K562 (cell line): ENCODE results near the gene KCTD18. TPM values are rescaled to one million over a fixed set of nuclear protein-coding genes. Genes with fewer than 3 reads are reported as not detected.

Experiments
- ARID2 ChIP-seq: fragments of 450-650 bp; IDR thresholded peaks from 2 replicates; pipeline ENCODE4 v1.6.1; 2017; ENCODE audit warnings: antibody characterized with exemption, mild to moderate bottlenecking
- CAMTA2 ChIP-seq: fragments of 250-450 bp; sonication (Bioruptor Pico); conservative IDR thresholded peaks from 2 replicates; pipeline ENCODE4 v1.5.1; 2022
- ESRRA ChIP-seq: fragments of 450-650 bp; IDR thresholded peaks from 2 replicates; pipeline ENCODE4 v1.6.1; 2014; ENCODE audit warnings: low read depth, mild to moderate bottlenecking, moderate library complexity, borderline replicate concordance
- FOS ChIP-seq: IDR thresholded peaks from 3 replicates; pipeline ENCODE4 v1.6.1; 2011; ENCODE audit not compliant: insufficient read length; ENCODE audit errors: extremely low read depth
- HDAC2 ChIP-seq: fragments of 450-650 bp; IDR thresholded peaks from 2 replicates; pipeline ENCODE4 v1.6.1; 2016; ENCODE audit warnings: mild to moderate bottlenecking
- HLTF ChIP-seq: fragments of 450-650 bp; IDR thresholded peaks from 2 replicates; pipeline ENCODE4 v1.6.1; 2016
- MCM7 ChIP-seq, 2 experiments: fragments of 450-650 bp; IDR thresholded peaks; 2 replicates each; pipeline ENCODE4 v1.6.1; 2016 to 2018
- MEF2A ChIP-seq: IDR thresholded peaks from 2 replicates; pipeline ENCODE4 v1.6.1; 2011; ENCODE audit warnings: low read depth, mild to moderate bottlenecking, low read length, moderate library complexity; ENCODE audit not compliant: control insufficient read depth
- MTA2 ChIP-seq: fragments of 450-650 bp; IDR thresholded peaks from 2 replicates; pipeline ENCODE4 v1.6.1; 2016; ENCODE audit warnings: low read depth
- TBP ChIP-seq: optimal IDR thresholded peaks from 2 replicates; pipeline ENCODE3; 2011; ENCODE audit warnings: low read depth, low read length, improper control_type of control experiment
- TRIM24 ChIP-seq, 2 experiments: fragments of 450-650 bp; IDR thresholded peaks; 2 replicates each; pipeline ENCODE4 v1.6.1; 2016
- U2AF2 ChIP-seq: fragments of 200-400 bp; formaldehyde crosslinking; optimal IDR thresholded peaks from 2 replicates; pipeline ENCODE3; 2017; ENCODE audit warnings: low read depth, mild to moderate bottlenecking, low read length
- YY1 ChIP-seq, 3 experiments: IDR thresholded peaks; 2 replicates each; pipeline ENCODE4 v1.6.1; 2011; ENCODE audit warnings: low read length in 2 of 3, mild to moderate bottlenecking in 2 of 3, moderate library complexity in 2 of 3, borderline replicate concordance in 1 of 3, control low read depth in 1 of 3, low read depth in 1 of 3; ENCODE audit not compliant: insufficient read depth in 3 of 3, insufficient replicate concordance in 2 of 3, control insufficient read depth in 1 of 3, insufficient read length in 1 of 3; ENCODE audit errors: extremely low read depth in 1 of 3
- ZKSCAN1 ChIP-seq: fragments of 150-350 bp; IDR thresholded peaks from 2 replicates; pipeline ENCODE4 v1.6.1; 2016; ENCODE audit warnings: low read depth, low read length
- ZSCAN29 ChIP-seq: fragments of 450-650 bp; IDR thresholded peaks from 2 replicates; pipeline ENCODE4 v1.6.1; 2017
- polyA plus RNA-seq, 8 experiments: library from polyadenylated mRNA; depleted of rRNA in 4 of 8; stranded (reverse) in 5 of 8; unstranded in 3 of 8; fragments of >200 nt; fragmentation: Nextera tagmentation in 2 of 8; fragmentation: Illumina TruSeq in 1 of 8; extraction: Ambion mirVana in 2 of 8; extraction: Trizol in 1 of 8; gene quantifications; 2 replicates each; pipeline versions ENCODE4 v1.2.1 to v1.2.3, GENCODE V29; 2011 to 2014; ENCODE audit warnings: inconsistent platforms in 1 of 8, missing spikeins in 1 of 8
- total RNA-seq, 7 experiments: library from RNA; depleted of rRNA in 6 of 7; stranded (reverse); fragments of >200 nt in 6 of 7; fragmentation: Illumina TruSeq in 2 of 7; extraction: Trizol in 2 of 7; gene quantifications; 2 replicates each; pipeline versions ENCODE4 v1.2.1 to v1.2.3, GENCODE V29; 2011 to 2021; ENCODE audit warnings: low replicate concordance in 1 of 7
- TF ChIP-seq, protein P1 (sequence below): fragments of 250-450 bp; sonication (Bioruptor Pico); IDR thresholded peaks from 2 replicates; pipeline ENCODE4 v1.4.0; 2020; ENCODE audit warnings: mild to moderate bottlenecking, moderate library complexity
- TF ChIP-seq, protein P2 (sequence below): fragments of 450-650 bp; IDR thresholded peaks from 2 replicates; pipeline ENCODE4 v1.6.1; 2016
- TF ChIP-seq, protein P3 (sequence below): sonication (generic); formaldehyde crosslinking; IDR thresholded peaks from 2 replicates; pipeline ENCODE4 v1.8.0; 2023; ENCODE audit warnings: missing genetic modification reagents, mild to moderate bottlenecking, borderline replicate concordance
- TF ChIP-seq, protein P4 (sequence below): fragments of 450-650 bp; IDR thresholded peaks from 2 replicates; pipeline ENCODE4 v1.6.1; 2014; ENCODE audit warnings: low read depth, mild to moderate bottlenecking, moderate library complexity, borderline replicate concordance

KCTD18 gene
- total and polyA plus RNA-seq, 9 of the 15 experiments (the other 6 are each of a cell fraction or from before 2014, with no cell fraction given), result 0.39 to 5.4 (median 3.8) TPM

DNA sequence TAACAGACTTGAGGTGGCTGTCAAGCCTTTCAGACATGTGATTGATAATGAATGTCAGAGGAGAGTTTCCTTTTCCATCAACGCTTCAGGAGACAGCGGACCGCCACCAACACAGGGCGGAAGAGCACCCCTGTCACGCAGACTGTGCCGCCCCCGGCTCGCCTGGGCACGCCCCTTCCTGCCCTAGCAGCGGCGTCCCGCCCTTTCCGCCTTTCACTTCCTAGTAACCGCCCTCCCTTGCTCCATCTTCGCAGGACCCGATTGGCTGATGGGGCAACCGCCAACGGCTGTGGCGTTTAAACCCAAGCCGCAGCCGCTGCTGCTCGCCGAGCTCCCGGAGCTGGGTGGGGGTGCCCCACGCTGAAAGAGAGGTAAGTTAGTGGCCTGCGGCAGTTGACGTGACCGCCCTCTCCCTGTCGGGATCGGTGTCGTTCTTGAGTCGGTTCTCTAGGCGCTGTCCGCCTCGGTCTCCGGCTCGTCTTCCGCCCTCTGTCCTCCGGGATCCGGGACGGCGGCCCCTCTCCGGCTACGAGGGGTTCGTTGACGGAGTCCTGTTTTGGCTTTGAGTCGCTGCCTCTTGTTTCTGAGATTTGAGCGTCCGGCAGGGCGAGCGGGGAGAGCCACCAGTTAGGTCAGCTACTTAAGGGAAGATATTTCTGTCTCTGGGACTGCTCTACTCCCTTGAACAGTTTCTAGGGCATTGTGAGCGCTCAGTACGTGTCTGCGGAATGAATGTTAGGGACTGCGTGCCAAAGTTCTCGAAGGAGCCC is 16.2 kb upstream of the KCTD18 start, which contains the start of gene SGO2 (continued):
- TF ChIP-seq, protein P1, sequence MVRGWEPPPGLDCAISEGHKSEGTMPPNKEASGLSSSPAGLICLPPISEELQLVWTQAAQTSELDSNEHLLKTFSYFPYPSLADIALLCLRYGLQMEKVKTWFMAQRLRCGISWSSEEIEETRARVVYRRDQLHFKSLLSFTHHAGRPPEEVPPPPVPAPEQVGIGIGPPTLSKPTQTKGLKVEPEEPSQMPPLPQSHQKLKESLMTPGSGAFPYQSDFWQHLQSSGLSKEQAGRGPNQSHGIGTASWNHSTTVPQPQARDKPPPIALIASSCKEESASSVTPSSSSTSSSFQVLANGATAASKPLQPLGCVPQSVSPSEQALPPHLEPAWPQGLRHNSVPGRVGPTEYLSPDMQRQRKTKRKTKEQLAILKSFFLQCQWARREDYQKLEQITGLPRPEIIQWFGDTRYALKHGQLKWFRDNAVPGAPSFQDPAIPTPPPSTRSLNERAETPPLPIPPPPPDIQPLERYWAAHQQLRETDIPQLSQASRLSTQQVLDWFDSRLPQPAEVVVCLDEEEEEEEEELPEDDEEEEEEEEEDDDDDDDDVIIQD (CRISPR knock-in tag), result no peak
- peak in 1 of 3 experiments; percentile 33 for TF ChIP-seq YY1 (IDR thresholded peaks at IDR 0.05; ENCODE audit: borderline replicate concordance in 1 of 3, control insufficient read depth in 1 of 3, extremely low read depth in 1 of 3, insufficient read depth in 3 of 3, insufficient read length in 1 of 3, insufficient replicate concordance in 2 of 3, low read depth in 1 of 3, low read length in 2 of 3)
- peak; percentile 62; the same call in 1 of the 2 replicates for TF ChIP-seq ESRRA
- TF ChIP-seq MCM7 (IDR thresholded peaks at IDR 0.05), result no peak
- TF ChIP-seq MTA2, result no peak
- TF ChIP-seq U2AF2, result no peak
- no peak for TF ChIP-seq TRIM24 (IDR thresholded peaks at IDR 0.05)
- TF ChIP-seq MEF2A, result no peak
- TF ChIP-seq, protein P2, sequence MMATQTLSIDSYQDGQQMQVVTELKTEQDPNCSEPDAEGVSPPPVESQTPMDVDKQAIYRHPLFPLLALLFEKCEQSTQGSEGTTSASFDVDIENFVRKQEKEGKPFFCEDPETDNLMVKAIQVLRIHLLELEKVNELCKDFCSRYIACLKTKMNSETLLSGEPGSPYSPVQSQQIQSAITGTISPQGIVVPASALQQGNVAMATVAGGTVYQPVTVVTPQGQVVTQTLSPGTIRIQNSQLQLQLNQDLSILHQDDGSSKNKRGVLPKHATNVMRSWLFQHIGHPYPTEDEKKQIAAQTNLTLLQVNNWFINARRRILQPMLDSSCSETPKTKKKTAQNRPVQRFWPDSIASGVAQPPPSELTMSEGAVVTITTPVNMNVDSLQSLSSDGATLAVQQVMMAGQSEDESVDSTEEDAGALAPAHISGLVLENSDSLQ, result peak; percentile 87
- TF ChIP-seq TBP, result peak; percentile 61
- TF ChIP-seq, protein P3, sequence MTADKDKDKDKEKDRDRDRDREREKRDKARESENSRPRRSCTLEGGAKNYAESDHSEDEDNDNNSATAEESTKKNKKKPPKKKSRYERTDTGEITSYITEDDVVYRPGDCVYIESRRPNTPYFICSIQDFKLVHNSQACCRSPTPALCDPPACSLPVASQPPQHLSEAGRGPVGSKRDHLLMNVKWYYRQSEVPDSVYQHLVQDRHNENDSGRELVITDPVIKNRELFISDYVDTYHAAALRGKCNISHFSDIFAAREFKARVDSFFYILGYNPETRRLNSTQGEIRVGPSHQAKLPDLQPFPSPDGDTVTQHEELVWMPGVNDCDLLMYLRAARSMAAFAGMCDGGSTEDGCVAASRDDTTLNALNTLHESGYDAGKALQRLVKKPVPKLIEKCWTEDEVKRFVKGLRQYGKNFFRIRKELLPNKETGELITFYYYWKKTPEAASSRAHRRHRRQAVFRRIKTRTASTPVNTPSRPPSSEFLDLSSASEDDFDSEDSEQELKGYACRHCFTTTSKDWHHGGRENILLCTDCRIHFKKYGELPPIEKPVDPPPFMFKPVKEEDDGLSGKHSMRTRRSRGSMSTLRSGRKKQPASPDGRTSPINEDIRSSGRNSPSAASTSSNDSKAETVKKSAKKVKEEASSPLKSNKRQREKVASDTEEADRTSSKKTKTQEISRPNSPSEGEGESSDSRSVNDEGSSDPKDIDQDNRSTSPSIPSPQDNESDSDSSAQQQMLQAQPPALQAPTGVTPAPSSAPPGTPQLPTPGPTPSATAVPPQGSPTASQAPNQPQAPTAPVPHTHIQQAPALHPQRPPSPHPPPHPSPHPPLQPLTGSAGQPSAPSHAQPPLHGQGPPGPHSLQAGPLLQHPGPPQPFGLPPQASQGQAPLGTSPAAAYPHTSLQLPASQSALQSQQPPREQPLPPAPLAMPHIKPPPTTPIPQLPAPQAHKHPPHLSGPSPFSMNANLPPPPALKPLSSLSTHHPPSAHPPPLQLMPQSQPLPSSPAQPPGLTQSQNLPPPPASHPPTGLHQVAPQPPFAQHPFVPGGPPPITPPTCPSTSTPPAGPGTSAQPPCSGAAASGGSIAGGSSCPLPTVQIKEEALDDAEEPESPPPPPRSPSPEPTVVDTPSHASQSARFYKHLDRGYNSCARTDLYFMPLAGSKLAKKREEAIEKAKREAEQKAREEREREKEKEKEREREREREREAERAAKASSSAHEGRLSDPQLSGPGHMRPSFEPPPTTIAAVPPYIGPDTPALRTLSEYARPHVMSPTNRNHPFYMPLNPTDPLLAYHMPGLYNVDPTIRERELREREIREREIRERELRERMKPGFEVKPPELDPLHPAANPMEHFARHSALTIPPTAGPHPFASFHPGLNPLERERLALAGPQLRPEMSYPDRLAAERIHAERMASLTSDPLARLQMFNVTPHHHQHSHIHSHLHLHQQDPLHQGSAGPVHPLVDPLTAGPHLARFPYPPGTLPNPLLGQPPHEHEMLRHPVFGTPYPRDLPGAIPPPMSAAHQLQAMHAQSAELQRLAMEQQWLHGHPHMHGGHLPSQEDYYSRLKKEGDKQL (CRISPR knock-in tag), result no peak
- TF ChIP-seq, protein P4, sequence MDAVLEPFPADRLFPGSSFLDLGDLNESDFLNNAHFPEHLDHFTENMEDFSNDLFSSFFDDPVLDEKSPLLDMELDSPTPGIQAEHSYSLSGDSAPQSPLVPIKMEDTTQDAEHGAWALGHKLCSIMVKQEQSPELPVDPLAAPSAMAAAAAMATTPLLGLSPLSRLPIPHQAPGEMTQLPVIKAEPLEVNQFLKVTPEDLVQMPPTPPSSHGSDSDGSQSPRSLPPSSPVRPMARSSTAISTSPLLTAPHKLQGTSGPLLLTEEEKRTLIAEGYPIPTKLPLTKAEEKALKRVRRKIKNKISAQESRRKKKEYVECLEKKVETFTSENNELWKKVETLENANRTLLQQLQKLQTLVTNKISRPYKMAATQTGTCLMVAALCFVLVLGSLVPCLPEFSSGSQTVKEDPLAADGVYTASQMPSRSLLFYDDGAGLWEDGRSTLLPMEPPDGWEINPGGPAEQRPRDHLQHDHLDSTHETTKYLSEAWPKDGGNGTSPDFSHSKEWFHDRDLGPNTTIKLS, result no peak; the same call in 1 of the 2 replicates
- 0 out of 2 replicates have a peak, but pooled peaks have one; percentile 34 for TF ChIP-seq ZKSCAN1
- TF ChIP-seq CAMTA2 (CRISPR knock-in tag), result no peak
- peak; percentile 49; the same call in 1 of the 2 replicates for TF ChIP-seq HDAC2
- no peak for TF ChIP-seq FOS
- no peak for TF ChIP-seq HLTF
- TF ChIP-seq ZSCAN29, result no peak
- no peak for TF ChIP-seq ARID2
